ENCODE results near the gene CPA3. TPM values are rescaled to one million over a fixed set of nuclear protein-coding genes. Genes with fewer than 3 reads are reported as not detected.

The CPA3 gene
- total RNA-seq, 1 experiment from 2014 or later, result not detected

GRCh38 chr3:148863297-148863696, 1.8 kb upstream of the CPA3 start (continued):
- TF ChIP-seq ZBTB43 (CRISPR knock-in tag; IDR thresholded peaks at IDR 0.05) (no peak), SOX15 (CRISPR knock-in tag; IDR thresholded peaks at IDR 0.05) (no peak), PRDM15 (CRISPR knock-in tag; IDR thresholded peaks at IDR 0.05) (no peak), TEAD1 (CRISPR knock-in tag; IDR thresholded peaks at IDR 0.05) (no peak)

GRCh38 chr3:148863814-148864213, 1.3 kb upstream of the CPA3 start:
- no peaks in the 10 kb centered on the region for H3K9me3 Mint-ChIP-seq
- no peak overlapping the region for H3K27ac Mint-ChIP-seq
- H3K4me1 Mint-ChIP-seq, result no peaks in the 10 kb centered on the region
- ATAC-seq, result no peak
- TF ChIP-seq ZNF219 (CRISPR knock-in tag; IDR thresholded peaks at IDR 0.05; ENCODE audit: borderline replicate concordance) (no peak), MYBL2 (CRISPR knock-in tag; IDR thresholded peaks at IDR 0.05) (no peak), SMAD4 (CRISPR knock-in tag; IDR thresholded peaks at IDR 0.05) (no peak), USF2 (CRISPR knock-in tag; IDR thresholded peaks at IDR 0.05) (no peak), CBFB (CRISPR knock-in tag; IDR thresholded peaks at IDR 0.05; ENCODE audit: low read depth) (no peak), CREB1 (CRISPR knock-in tag; IDR thresholded peaks at IDR 0.05) (no peak), HMGA2 (CRISPR knock-in tag; IDR thresholded peaks at IDR 0.05) (no peak), ATF3 (CRISPR knock-in tag; conservative IDR thresholded peaks at IDR 0.05) (no peak), ZNF317 (CRISPR knock-in tag; IDR thresholded peaks at IDR 0.05; ENCODE audit: borderline replicate concordance, low read depth) (no peak), ERG (CRISPR knock-in tag; IDR thresholded peaks at IDR 0.05) (no peak), JAZF1 (CRISPR knock-in tag; IDR thresholded peaks at IDR 0.05) (no peak), ZNF532 (CRISPR knock-in tag; IDR thresholded peaks at IDR 0.05; ENCODE audit: borderline replicate concordance) (no peak), TEAD4 (CRISPR knock-in tag; IDR thresholded peaks at IDR 0.05) (no peak)
- CTCF ChIA-PET, result interaction anchor here (2.5 to 3.4 kb wide), 2 partner anchors 79 to 137 kb away, joined by 7 to 19 read pairs; no protein-coding TSS in a partner anchor
- POLR2A ChIA-PET, result no interaction called here
- H3K27me3 Mint-ChIP-seq (ENCODE audit: low read depth), result no peaks in the 10 kb centered on the region
- no peaks in the 10 kb centered on the region for H3K36me3 Mint-ChIP-seq
- H3K4me3 Mint-ChIP-seq, result no peak overlapping the region
- DNase-seq (ENCODE audit: low spot score), result no peak
